GM18907 (cell line): ENCODE data around the gene BLNK.
A peak's percentile ranks its signal among the peaks of the same experiment; 100 is the strongest.
"Not testable (repeated sequence)": the region's sequence is repeated elsewhere in the genome, so short reads cannot be mapped to it uniquely, and the experiment has no call there.

Experiments used
- ATAC-seq: cut with Tn5 transposase; IDR thresholded peaks from one replicate; pipeline ENCODE4 v1.9.1; 2021; ENCODE audit warnings: mild to moderate bottlenecking, moderate library complexity; ENCODE audit not compliant: unreplicated experiment

BLNK gene

DNA sequence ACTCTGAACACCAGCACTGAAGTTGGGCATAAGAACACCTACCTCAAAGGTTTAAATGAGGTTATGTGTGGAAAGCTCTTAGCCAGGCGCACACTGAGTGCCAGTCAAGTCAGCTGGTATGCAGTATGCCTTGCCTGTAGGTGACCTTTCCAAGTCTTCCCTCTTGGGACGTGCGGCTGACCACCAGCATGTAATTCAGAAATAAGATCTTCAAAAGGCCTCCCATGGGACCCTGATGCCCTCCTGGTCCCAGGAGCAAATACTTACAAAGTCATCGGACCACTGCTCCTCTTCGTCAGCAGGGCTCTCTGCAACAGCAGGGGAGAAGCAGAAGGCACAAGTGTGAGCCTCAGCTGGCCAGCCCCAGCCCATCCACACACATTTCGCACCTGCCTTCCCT lies 40.8 kb downstream of the BLNK start:
- no peak for ATAC-seq

DNA sequence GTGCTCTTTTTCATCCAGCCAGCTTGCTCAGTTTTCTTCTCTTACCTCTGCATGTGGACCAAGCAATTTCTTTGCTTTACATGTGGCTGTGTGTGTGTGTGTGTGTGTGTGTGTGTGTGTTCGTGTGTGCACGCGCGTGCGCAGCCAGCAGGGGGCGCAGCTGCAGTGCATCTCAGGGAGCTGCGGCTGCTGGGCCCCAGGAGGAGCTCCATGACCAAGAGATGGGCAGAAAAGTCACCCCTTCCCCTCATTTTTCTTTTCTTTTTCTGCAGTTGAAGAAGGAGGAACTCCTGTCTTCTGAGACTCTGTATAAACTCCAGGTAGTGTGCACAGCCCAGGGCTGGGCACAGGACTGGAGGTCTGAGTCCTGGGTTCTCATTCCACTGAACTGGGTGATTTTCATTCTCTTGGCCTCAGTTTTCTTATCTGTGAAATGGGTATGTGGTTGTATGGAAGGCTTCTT lies 41.8 kb downstream of the BLNK start:
- ATAC-seq = no peak

DNA sequence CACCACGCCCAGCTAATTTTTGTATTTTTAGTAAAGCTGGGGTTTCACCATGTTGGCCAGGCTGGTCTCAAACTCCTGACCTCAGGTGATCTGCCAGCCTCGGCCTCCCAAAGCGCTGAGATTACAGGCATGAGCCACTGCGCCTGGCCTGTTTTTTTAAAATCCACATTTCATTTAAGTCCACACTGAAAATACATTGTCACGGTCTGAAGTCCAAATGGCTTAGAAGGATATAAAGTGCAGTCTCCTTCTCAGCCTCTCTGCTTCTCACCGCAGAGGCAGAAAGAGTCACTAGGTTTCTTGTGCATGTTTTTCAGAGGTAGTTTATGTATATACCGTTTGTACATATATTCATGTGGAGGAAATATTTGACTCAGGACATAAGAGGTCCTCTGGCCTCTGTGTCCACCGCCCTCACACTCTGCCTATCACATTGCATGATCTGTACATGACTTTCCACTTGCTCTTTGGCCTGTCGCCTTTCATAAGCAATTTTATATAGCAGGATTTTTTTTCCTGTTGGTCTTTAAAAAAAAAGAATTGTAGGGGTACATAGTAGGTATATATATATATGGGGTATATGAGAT lies 42.9 kb downstream of the BLNK start:
- ATAC-seq = no peak

DNA sequence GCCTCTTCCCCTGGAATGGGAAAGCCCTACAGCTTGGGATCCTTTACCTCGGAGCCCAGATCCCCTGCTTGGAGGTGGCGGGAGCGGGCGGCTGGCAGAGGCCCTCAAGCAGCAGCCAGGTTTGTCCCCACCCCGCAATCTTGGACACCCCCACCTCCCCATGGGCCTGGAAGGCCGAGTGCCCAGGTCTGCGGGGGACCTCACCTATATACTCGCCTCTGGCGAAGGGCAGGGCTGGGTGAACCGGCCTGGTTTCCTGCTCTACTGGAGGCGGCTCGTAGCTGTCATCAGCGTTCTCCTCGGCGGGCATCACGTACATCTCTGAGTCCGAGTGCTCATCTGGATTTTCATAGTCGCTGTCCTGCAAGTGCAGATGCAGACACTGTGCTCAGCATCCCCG lies 44.2 kb downstream of the BLNK start:
- no peak for ATAC-seq

DNA sequence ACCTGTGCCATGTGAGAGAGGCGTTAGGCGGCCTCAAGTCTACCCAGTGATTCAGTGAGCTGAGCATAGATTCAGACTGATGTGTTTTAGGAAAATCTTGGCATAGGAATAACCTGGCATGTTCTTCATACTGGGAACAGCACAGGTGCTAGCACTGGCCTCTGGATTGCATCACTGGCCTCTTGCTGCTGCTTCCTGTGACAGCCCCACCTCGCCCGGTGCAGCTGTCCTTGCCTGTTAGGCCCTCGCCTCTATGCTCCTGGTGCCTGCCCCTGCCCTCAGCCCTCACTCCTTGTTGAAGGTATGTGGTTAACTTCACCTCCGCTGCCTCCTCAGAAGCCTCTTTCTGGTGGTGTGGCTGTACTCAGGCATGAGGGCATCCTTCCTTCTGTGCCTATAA lies 46.2 kb downstream of the BLNK start:
- no peak for ATAC-seq

DNA sequence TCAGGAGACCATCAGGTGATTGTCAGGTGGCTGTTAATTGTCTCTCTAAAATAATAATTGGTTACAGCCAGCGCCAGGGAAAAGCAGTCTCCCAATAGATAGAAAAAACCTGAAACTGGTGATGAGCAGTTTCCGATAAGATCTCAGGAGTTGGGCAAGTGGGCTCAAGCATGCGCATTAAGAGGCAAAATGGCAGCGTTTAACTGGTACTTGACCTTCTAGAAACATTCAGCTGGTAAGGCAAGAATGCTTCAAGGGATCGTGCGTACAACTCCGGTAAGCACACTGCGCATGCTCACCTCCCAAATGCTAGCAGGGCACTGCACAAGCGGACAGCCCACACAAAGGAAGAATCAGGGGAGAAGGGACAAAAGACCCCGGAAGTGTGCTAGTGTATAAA lies 48.5 kb downstream of the BLNK start:
- no peak for ATAC-seq

DNA sequence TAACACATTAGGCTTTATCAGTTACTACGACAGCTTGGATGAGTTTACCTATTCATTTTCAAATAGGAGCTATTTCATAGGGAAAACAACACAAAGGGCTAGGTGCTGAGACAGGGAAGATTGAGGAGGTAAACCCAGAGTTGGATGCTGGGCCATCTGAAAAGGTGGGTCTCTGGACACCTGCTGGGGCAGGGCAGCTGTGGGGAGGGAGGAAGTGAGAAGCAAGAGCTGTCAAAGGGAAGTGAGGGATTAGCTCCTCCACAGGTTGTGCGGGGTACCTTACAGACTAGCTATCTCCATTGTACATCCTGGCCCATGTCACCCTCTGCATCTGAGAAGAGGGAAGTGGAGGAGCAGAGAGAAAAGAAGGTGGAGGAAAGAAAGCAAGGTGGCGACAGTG lies 48.9 kb downstream of the BLNK start:
- no peak for ATAC-seq

DNA sequence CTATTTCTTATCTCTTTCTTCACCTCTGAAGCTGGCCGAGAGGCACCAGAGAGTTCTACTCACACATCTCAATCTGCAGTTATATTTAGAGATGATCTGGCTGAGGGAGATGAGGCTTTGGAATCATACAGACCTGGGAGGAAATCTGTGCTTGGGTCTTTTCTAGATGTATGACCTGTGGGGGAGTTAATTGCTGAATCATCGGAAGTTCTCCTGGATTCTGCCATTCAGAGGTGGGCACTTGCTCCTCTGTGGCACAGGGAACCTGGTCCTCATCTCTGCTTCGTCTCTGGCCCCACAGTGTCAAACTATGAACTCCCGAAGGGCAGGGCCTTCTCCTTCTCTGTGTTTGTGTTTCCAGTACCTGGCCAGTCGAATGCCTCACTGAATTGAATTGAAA lies 52.5 kb downstream of the BLNK start:
- ATAC-seq = no peak

DNA sequence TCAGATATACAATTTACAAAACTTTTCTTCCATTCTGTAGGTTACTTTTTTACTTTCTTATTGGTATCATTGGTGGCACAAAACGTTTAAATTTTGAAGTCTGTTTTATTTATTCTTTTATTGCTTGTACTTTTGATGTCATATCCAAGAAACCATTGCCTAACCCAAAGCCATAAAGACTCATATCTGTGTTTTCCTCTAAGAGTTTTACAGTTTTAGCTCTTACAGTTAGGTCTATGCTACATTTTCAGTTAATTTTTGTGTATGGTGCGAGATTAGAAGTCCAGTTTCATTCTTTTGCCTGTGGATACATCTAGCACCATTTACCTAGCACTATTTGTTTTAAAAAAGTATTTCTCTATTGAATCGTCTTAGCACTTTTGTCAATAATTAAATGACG lies 53.7 kb downstream of the BLNK start:
- no peak for ATAC-seq

DNA sequence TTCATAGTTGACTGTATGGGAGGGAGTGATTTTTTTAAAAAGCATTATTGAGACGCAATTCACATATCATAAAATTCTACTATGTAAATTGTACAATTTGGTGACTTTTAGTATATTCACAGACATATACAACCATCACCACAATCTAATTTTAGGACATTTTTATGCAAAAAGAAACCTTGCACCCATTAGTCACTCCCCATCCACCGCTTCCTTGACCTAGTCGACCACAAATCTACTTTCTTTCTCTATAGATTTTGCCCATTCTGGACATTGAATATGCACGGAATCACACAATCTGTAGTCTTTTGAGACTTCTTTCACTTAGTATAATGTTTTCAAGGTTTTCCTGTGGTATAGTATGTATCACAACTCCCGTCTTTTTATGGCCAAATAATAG lies 54.6 kb downstream of the BLNK start:
- no peak for ATAC-seq

DNA sequence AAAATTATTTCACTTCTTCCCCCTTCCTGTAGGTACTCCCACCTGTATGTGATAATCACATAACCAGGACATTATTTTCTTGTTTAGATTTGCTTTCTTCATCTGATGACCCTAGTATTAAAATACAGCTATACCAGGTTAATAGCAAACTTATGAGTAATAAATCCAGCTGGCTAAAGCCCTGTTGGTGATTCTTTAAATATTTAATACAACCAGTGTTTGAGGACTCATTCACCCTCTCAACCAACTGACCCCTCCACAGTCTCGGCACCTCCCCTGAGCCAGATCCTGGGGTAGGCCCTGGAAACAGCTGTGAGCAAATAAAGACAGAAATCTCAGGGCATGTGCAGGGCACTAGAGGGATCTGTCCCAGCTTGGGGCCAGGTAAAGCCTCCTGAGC lies 58.5 kb downstream of the BLNK start:
- ATAC-seq = no peak

DNA sequence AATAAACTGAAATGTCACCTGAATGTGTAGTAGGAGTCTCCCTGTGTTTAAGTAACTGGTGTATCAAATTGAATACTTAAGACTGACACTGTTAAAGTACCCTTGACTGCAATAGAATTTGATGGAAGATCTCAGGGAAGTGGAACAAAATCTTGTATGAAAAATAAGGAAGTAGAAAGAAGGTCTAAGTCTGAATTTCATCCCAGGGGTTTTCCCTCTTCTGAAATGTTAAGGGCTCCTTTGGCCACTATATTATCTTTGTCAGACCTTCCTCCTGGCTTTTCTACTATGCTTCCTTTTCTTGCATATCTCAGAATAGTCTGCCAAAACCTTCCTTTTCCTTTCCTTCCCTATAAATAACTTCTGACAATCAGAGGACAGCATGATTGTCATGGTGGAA lies 59.6 kb downstream of the BLNK start:
- ATAC-seq = no peak

DNA sequence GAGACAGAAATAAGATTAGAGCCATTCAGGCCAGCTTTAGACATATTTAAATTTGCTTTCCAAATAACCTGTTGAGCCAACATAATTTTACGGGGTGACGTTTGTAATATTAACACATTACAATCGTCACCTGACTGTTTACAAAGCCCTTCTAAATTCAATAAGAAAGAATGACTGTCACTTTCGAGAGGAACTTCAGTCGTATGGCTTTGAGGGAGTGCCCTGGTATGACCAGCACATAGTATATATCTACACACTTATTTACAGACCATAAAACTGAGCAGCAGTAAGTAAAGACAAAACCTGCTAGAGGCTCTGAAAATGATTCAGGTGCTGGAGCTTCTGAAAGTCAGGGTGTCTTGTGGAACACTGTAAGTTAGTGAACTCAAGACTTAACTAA lies 62.4 kb downstream of the BLNK start:
- ATAC-seq = no peak

DNA sequence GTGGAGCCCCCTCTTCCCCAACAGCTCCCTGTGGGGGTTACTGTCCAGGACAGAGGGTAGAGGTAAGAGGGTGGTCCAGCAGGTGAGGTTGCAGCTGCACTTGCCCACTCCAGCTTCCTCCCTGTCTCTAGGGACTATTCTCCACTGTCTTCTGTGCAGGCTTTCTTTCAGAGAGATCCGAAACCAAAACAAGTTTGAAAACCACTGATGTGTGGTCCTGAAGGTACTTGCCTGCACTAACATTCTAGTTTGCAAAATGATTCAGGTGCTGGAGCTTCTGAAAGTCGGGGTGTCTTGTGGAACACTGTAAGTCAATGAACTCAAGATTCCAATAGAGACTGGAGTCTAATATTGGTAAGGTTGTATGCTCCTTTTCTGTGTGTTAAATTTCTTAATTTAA lies 63.1 kb downstream of the BLNK start:
- peak; percentile 61 for ATAC-seq

DNA sequence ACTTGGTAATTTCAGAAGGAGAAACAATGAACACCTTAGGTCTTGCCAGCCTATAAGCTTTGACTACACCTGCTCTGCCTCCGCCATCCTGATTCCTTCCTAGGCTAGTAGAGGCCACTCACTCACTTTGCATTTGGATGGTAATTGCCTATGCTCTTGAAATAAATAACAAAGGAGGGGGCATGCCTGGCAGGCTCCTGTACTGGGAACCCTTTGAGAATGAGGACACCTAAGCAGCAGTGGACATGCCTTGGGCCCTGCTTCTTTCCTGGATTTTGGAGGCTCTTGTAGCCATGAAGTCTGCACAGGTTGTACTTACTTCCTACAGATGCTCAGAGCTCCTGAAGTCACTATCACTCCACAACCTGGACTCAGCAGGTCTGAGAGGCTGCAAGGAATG lies 65.8 kb downstream of the BLNK start:
- no peak for ATAC-seq

DNA sequence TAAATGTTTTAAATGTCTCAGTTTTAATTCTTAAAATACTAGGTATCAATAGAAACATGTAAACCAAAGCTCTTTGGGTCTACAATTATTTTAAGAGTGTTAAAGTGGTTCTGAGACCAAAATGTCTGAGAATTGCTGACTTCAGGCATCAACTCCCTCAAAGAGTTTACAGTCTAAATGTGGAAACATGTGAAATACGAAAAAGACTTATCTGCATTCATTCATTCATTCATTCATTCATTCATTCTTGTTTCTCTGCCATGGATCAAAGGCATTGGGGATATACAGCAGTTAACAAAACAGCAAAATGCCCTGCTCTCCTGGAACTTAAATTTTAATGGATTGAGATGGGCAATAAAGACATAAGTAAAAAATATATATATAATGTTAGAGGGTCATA lies 69.8 kb downstream of the BLNK start:
- no peak for ATAC-seq

DNA sequence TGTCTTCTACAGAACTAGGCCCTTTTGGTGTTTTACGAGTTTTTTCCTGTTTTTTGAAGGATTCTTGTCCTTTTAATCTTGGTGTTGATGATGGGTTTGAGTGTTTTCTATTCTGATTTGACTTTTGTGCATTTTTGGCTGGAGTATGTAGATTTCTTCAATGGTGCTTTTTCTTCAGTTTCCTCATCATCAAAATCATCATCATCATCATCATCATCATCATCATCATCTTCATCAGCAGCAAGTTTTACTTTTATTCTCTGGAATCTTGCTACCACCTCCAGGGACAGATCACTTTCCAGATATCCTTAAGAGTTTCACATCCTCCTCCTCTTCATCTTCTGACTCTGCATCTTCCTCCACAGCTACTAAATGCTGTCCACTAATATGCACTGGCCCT lies 81.9 kb downstream of the BLNK start:
- not testable (repeated sequence) for ATAC-seq

DNA sequence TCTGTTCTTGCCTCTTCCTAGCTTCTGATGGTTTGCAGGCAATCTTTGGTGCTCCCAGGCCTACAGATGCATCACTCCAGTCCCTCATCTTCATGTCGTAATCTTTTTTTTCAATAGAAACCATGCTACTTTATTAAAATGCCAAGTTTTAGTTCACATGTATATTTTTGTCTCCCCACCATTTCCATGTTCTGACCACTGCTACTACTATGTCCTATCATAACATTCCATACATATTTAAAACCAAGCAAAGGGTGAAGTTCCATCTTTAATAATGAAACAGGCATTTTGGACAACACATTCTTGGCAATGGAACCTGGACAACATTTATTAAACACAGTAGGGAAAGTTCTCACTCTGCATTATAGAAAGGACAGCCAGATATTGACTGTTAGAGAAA lies 82.5 kb downstream of the BLNK start:
- ATAC-seq = no peak

DNA sequence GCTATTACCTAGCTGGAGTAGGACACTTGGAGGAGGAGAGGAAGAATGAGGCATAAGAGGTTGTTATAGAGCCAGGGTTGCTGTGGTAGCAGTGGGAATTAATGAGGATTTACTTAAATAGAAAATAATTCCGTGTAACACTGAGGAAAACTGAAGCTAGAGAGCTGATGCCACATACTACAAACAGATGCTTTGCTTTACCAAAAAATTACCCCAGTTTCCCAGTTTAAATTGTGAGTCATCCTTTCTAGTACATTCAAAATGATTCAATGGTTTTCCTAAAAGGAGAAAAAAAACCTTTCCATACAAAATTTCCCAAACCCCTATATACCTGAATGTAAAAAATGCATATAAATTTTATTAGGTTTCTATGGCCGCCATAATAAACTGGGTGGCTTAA lies 82.9 kb downstream of the BLNK start:
- no peak for ATAC-seq

DNA sequence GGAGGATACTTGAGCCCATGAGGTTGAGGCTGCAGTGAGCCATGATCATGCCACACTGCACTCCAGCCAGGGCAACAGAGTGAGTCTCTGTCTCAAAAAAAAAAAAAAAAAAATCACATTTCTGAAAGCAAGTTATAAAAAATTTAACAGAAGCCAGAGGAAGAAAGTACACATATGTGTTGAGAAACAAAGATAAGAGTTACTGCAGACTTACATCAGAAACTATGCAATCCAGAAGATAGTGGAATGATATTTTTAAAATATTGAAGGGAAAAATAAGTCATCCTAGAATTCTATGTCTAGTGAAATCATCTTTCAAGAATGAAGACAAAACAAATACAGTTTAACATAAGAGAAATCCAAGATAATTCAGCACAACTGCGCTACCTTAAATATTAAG lies 94.4 kb downstream of the BLNK start:
- no peak for ATAC-seq

DNA sequence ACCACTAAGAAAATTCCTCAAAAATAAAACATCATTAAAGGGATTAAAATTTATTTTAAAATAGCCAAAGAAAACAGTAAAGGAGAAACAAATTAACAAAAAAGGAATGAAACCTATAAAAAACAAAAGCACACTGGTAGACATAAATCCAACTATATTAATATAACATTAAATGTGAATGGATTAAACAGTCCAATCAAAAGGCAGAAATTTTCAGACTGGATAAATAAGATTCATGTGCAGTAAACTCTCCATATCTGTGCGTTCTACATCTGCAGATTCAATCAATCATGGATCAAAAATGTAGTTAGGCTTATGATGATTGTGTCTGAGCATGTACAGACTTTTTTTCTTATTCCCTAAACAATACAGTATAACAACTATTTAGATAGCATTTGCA lies 98.7 kb downstream of the BLNK start:
- no peak for ATAC-seq

DNA sequence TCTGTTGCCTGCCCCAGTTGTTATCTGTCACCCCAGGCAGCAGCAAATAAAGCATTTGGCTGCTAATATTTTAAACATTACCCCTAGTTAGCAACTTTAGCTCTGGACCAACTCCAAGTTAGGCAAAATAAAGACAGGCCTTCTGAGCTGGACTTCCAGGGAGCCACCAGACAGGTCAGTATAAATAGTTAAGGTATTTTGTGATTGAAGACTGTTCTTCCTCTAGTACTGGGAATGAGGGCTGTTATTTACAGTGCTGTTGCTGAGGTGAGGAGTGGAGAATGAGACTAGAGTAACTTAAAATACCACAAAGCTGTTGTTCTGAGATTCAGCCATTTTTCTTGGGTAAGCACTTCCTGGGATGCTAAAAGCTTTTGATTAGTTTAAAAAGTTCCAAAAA lies 101.1 kb downstream of the BLNK start:
- no peak for ATAC-seq

DNA sequence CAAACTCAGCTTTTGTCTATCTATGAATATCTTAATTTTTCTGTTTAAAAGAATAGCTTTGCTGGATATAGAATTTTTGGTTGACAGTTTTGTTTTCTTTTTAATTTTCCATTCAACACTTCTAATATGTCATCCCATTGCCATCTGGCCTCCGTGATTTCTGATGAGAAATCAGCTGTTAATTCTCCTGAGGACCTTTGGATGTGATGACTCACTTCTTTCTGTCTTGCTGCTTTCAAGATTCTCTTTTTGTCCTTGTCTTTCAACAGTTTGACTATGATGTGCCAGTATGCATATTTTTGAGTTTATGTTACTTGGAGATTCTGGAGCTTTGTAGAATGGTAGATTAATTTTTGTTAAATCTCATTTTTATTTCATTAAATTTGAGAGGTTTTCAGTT lies 102.8 kb downstream of the BLNK start:
- no peak for ATAC-seq

DNA sequence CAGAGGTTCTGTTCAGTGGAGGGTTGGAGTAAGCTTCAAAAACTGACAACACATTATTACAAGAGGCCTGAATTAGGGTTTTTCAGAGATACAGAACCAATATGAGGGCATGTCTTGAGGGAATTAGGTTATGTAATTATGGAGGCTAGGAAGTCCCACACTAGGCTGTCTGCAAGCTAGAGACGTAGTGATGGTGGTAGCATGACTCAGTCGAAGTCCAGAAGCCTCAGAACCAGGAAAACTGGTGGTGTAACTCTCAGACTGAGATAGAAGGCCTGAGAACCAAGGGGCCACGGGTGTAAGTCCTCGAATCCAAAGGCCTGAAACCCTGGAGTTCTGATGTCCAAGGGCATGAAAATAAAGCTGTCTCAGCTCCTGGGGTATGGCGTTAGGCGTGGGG lies 105.6 kb downstream of the BLNK start:
- no peak for ATAC-seq
